ENCODE results near the gene CXADR.
"Not testable (repeated sequence)": the region's sequence is repeated elsewhere in the genome, so short reads cannot be mapped to it uniquely, and the experiment has no call there.

CXADR gene

GRCh38 chr21:17501107-17502006 lies 11.5 kb upstream of the CXADR start:
- no peak for DNase-seq (ENCODE audit: low read depth, low spot score)
- no peak overlapping the region for H3K27ac ChIP-seq

- H3K27ac ChIP-seq; DNase-seq (ENCODE audit: low read depth, low spot score): not testable (repeated sequence)
Observed at GRCh38 chr21:17502985-17503384, 9.9 kb upstream of the CXADR start.

GRCh38 chr21:17506951-17507350 lies 5.9 kb upstream of the CXADR start:
- DNase-seq (ENCODE audit: low read depth, low spot score): no peak
- H3K27ac ChIP-seq: no peak overlapping the region

GRCh38 chr21:17507591-17507990 lies 5.3 kb upstream of the CXADR start:
- no peak for DNase-seq (ENCODE audit: low read depth, low spot score)

GRCh38 chr21:17513214-17514123 lies 626 bp downstream of the CXADR start:
- H3K27ac ChIP-seq: peak overlapping the region; percentile 68
- no peak for DNase-seq (ENCODE audit: low read depth, low spot score)

More at GRCh38 chr21:17507591-17507990, 5.3 kb upstream of the CXADR start:
- no peak overlapping the region for H3K27ac ChIP-seq

GRCh38 chr21:17514124-17514845 lies 1.4 kb downstream of the CXADR start:
- no peak for DNase-seq (ENCODE audit: low read depth, low spot score)

GRCh38 chr21:17517008-17517407 lies 4.2 kb downstream of the CXADR start:
- not testable (repeated sequence) for H3K27ac ChIP-seq; DNase-seq (ENCODE audit: low read depth, low spot score)

More at GRCh38 chr21:17514124-17514845, 1.4 kb downstream of the CXADR start:
- peak overlapping the region; percentile 68 for H3K27ac ChIP-seq

- no peak for DNase-seq (ENCODE audit: low read depth, low spot score)
- no peak overlapping the region for H3K27ac ChIP-seq
Observed at GRCh38 chr21:17519208-17519738, 6.4 kb downstream of the CXADR start.

GRCh38 chr21:17519965-17520609 lies 7.2 kb downstream of the CXADR start:
- no peak for DNase-seq (ENCODE audit: low read depth, low spot score)

GRCh38 chr21:17523007-17523451 lies 10.2 kb downstream of the CXADR start:
- no peak overlapping the region for H3K27ac ChIP-seq
- DNase-seq (ENCODE audit: low read depth, low spot score): no peak

More at GRCh38 chr21:17519965-17520609, 7.2 kb downstream of the CXADR start:
- H3K27ac ChIP-seq: no peak overlapping the region

GRCh38 chr21:17523979-17524494 lies 11.2 kb downstream of the CXADR start:
- not testable (repeated sequence) for H3K27ac ChIP-seq; DNase-seq (ENCODE audit: low read depth, low spot score)

- H3K27ac ChIP-seq: no peak overlapping the region
- no peak for DNase-seq (ENCODE audit: low read depth, low spot score)
Observed at GRCh38 chr21:17524635-17525034, 11.8 kb downstream of the CXADR start.

GRCh38 chr21:17526776-17527175 lies 13.9 kb downstream of the CXADR start:
- no peak for DNase-seq (ENCODE audit: low read depth, low spot score)

GRCh38 chr21:17527240-17527639 lies 14.4 kb downstream of the CXADR start:
- H3K27ac ChIP-seq: peak overlapping the region; percentile 37
- DNase-seq (ENCODE audit: low read depth, low spot score): no peak

More at GRCh38 chr21:17526776-17527175, 13.9 kb downstream of the CXADR start:
- peak overlapping the region; percentile 37 for H3K27ac ChIP-seq

- peak overlapping the region; percentile 37 for H3K27ac ChIP-seq
- DNase-seq (ENCODE audit: low read depth, low spot score): no peak
Observed at GRCh38 chr21:17527711-17528110, 14.9 kb downstream of the CXADR start.

GRCh38 chr21:17529648-17530047 lies 16.8 kb downstream of the CXADR start:
- DNase-seq (ENCODE audit: low read depth, low spot score): no peak
- H3K27ac ChIP-seq: no peak overlapping the region

- DNase-seq (ENCODE audit: low read depth, low spot score): no peak
- H3K27ac ChIP-seq: no peak overlapping the region
Observed at GRCh38 chr21:17532292-17532691, 19.4 kb downstream of the CXADR start.

- DNase-seq (ENCODE audit: low read depth, low spot score): no peak
- H3K27ac ChIP-seq: no peak overlapping the region
Observed at GRCh38 chr21:17536381-17536780, 23.5 kb downstream of the CXADR start.

GRCh38 chr21:17537299-17537698 lies 24.5 kb downstream of the CXADR start:
- peak; percentile 53 for DNase-seq (ENCODE audit: low read depth, low spot score)
- H3K27ac ChIP-seq: peak overlapping the region; percentile 3
